Measurements from ENCODE around the gene PRKCE. TPM values are rescaled to one million over a fixed set of nuclear protein-coding genes. Genes with fewer than 3 reads are reported as not detected.

PRKCE gene
- total RNA-seq, 1 experiment from 2014 or later, result 12.1 TPM

DNA sequence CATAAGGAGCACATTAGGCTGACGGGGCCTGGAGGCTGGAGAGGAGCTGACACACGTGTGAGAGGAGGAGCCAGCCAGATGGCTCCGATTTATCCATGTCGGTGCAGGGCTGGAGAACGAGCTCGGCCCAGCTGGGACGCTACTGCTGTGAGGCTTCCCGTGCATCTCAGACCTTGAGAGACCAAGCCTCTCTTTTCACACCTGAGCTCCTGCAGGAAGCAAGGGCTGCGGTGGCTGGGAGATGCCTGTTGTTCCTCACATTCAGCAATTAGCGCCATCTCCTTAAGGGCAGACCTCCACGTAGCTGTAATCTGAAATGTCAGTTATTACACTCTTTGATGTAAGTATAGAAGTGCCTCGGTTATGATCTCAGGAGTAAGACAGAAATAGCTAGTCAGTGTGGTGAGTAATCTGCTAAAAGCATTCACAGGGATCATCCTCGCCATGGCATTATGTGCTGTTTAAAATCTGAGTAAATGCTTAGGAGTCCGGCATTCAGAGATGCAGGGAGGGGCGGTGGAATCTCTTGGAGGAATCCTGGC is 107.9 kb downstream of the PRKCE start:
- peaks cover 6% of the 10 kb centered on the region for H3K36me3 Mint-ChIP-seq (ENCODE audit: insufficient read depth, unreplicated experiment)
- DNase-seq (ENCODE audit: unreplicated experiment), result no peak
- no peaks in the 10 kb centered on the region for H3K27me3 Mint-ChIP-seq (ENCODE audit: insufficient read depth, unreplicated experiment)
- H3K4me1 Mint-ChIP-seq (ENCODE audit: insufficient read depth, unreplicated experiment), result peaks cover 6% of the 10 kb centered on the region
- ChIA-PET POLR2A (no interaction called here), CTCF (interaction anchor here (0.7 to 0.8 kb wide), 2 partner anchors 9 to 27 kb away, joined by 3 read pairs; no protein-coding TSS in a partner anchor)
- no TSS peak for BruUV-seq (replicated peaks)
- H3K27ac Mint-ChIP-seq (ENCODE audit: low read depth, unreplicated experiment), result no peak overlapping the region
- H3K4me3 Mint-ChIP-seq (ENCODE audit: unreplicated experiment), result no peak overlapping the region
- intact Hi-C loops (cut with micrococcal nuclease), result no loop called here
- TF ChIP-seq, protein P1, sequence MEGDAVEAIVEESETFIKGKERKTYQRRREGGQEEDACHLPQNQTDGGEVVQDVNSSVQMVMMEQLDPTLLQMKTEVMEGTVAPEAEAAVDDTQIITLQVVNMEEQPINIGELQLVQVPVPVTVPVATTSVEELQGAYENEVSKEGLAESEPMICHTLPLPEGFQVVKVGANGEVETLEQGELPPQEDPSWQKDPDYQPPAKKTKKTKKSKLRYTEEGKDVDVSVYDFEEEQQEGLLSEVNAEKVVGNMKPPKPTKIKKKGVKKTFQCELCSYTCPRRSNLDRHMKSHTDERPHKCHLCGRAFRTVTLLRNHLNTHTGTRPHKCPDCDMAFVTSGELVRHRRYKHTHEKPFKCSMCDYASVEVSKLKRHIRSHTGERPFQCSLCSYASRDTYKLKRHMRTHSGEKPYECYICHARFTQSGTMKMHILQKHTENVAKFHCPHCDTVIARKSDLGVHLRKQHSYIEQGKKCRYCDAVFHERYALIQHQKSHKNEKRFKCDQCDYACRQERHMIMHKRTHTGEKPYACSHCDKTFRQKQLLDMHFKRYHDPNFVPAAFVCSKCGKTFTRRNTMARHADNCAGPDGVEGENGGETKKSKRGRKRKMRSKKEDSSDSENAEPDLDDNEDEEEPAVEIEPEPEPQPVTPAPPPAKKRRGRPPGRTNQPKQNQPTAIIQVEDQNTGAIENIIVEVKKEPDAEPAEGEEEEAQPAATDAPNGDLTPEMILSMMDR (IDR thresholded peaks at IDR 0.05; ENCODE audit: unreplicated experiment), result no peak
- H3K9me3 Mint-ChIP-seq (ENCODE audit: unreplicated experiment), result no peaks in the 10 kb centered on the region

DNA sequence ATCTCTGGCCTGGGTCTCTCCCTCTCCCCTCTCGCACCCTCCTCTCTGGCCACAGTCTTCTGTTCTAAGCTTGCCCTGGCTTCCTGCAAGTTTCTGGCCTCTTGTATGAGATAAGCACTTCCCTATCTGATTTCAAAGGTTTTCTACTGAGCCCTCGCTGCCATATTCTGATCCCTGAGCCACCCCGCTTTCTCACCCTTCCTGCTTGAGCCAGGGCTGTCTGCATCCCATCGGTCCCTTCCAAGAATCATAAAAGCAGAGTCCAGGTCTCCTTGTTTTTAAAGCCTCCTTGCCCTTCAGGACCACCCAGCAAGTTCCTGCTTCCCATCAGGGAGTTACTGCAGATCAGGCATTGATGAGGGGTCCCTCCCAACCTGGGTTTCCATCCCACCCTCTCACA is 110.2 kb downstream of the PRKCE start:
- ChIA-PET POLR2A (no interaction called here), CTCF (interaction anchor here (0.6 to 2.6 kb wide), 3 partner anchors 17 to 1228 kb away, joined by 3 to 9 read pairs (median 4); no protein-coding TSS in a partner anchor)
- intact Hi-C loops (cut with micrococcal nuclease), result no loop called here
- BruUV-seq (replicated peaks), result no TSS peak
- TF ChIP-seq, protein P1 (IDR thresholded peaks at IDR 0.05; ENCODE audit: unreplicated experiment), result no peak
- Mint-ChIP-seq H3K27ac (ENCODE audit: low read depth, unreplicated experiment) (no peak overlapping the region), H3K36me3 (ENCODE audit: insufficient read depth, unreplicated experiment) (peaks cover 7% of the 10 kb centered on the region), H3K4me3 (ENCODE audit: unreplicated experiment) (no peak overlapping the region), H3K4me1 (ENCODE audit: insufficient read depth, unreplicated experiment) (peaks cover 9% of the 10 kb centered on the region), H3K27me3 (ENCODE audit: insufficient read depth, unreplicated experiment) (no peaks in the 10 kb centered on the region), H3K9me3 (ENCODE audit: unreplicated experiment) (no peaks in the 10 kb centered on the region)
- DNase-seq (ENCODE audit: unreplicated experiment), result no peak

DNA sequence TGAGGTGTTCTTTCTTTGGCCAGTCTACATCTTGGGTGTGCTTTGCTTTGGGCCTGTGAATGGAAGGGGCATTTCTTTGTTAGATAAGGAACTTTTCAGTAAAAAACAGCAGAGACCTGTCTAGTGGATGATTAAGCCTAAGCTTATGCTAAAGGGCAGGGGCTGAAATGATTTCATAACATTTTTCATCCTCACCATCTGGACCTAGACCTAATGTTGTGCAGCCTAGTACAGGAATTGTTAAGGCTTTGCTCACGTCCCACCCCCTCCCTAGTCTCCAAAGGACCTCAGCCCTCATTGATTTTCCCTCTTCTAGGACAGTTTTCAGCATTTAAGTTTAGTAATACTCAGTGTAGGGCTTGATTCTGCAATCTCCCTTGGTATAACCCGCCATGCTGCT is 111.8 kb downstream of the PRKCE start:
- TF ChIP-seq, protein P1 (IDR thresholded peaks at IDR 0.05; ENCODE audit: unreplicated experiment), result no peak
- no peak for DNase-seq (ENCODE audit: unreplicated experiment)
- no peaks in the 10 kb centered on the region for H3K27me3 Mint-ChIP-seq (ENCODE audit: insufficient read depth, unreplicated experiment)
- intact Hi-C loops (cut with micrococcal nuclease), result no loop called here
- no peaks in the 10 kb centered on the region for H3K9me3 Mint-ChIP-seq (ENCODE audit: unreplicated experiment)
- POLR2A ChIA-PET, result interaction anchor here (1.2 kb wide), 1 partner anchor 53 kb away, joined by 4 read pairs; no protein-coding TSS in a partner anchor
- CTCF ChIA-PET, result interaction anchor here (0.8 to 2.6 kb wide), 2 partner anchors 14 to 15 kb away, joined by 5 to 9 read pairs; no protein-coding TSS in a partner anchor
- peaks cover 5% of the 10 kb centered on the region for H3K36me3 Mint-ChIP-seq (ENCODE audit: insufficient read depth, unreplicated experiment)
- H3K27ac Mint-ChIP-seq (ENCODE audit: low read depth, unreplicated experiment), result no peak overlapping the region
- no peak overlapping the region for H3K4me3 Mint-ChIP-seq (ENCODE audit: unreplicated experiment)
- H3K4me1 Mint-ChIP-seq (ENCODE audit: insufficient read depth, unreplicated experiment), result peaks cover 6% of the 10 kb centered on the region
- no TSS peak for BruUV-seq (replicated peaks)

DNA sequence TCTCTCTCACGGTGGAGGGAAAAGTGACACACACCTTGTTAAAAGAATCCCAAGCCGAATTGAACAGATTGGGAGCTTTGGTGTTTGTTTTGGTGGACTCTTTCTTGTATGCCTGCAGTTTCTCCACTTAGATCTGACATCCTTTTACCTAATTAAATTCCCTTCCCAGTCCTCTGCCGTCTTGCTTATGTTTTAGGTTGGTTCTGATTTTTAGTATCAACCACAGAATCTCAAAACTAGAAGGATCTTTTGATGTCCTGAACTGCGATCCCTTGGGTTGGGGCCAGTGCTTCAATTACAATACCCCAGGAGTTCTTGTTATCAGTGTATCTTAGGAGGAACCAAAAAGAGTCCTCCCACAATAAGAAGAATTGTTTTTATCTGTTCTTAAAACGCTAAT is 112.3 kb downstream of the PRKCE start:
- CTCF ChIA-PET, result interaction anchor here (0.6 to 2.6 kb wide), 4 partner anchors 15 to 1357 kb away, joined by 3 to 9 read pairs (median 4); no protein-coding TSS in a partner anchor
- POLR2A ChIA-PET, result no interaction called here
- Mint-ChIP-seq H3K27me3 (ENCODE audit: insufficient read depth, unreplicated experiment) (no peaks in the 10 kb centered on the region), H3K4me3 (ENCODE audit: unreplicated experiment) (no peak overlapping the region), H3K9me3 (ENCODE audit: unreplicated experiment) (no peaks in the 10 kb centered on the region), H3K27ac (ENCODE audit: low read depth, unreplicated experiment) (no peak overlapping the region), H3K36me3 (ENCODE audit: insufficient read depth, unreplicated experiment) (peaks cover 5% of the 10 kb centered on the region), H3K4me1 (ENCODE audit: insufficient read depth, unreplicated experiment) (peaks cover 6% of the 10 kb centered on the region)
- intact Hi-C loops (cut with micrococcal nuclease), result no loop called here
- no peak for DNase-seq (ENCODE audit: unreplicated experiment)
- BruUV-seq (replicated peaks), result no TSS peak
- TF ChIP-seq, protein P1 (IDR thresholded peaks at IDR 0.05; ENCODE audit: unreplicated experiment), result no peak

Measured in MCF 10A (cell line).